ENCODE results near the gene WDFY4.

- TF ChIP-seq EZH2 (IDR thresholded peaks at IDR 0.05; ENCODE audit: low read length) = no peak
- no peak for TF ChIP-seq CTCF (optimal IDR thresholded peaks at IDR 0.05 in 1 of 3, IDR thresholded peaks at IDR 0.05 in 1 of 3, conservative IDR thresholded peaks at IDR 0.05 in 1 of 3; ENCODE audit: extremely low read depth in 1 of 3, insufficient read depth in 2 of 3, low read length in 3 of 3)
Observed at GRCh38 chr10:48929413-48929990, 244.8 kb downstream of the WDFY4 start.

All from keratinocyte (primary cell).